GM12864 (cell line): ENCODE data around the gene ZNF670.
"Not testable (repeated sequence)": the region's sequence is repeated elsewhere in the genome, so short reads cannot be mapped to it uniquely, and the experiment has no call there.

Experiments used
- DNase-seq: peaks from one replicate; pipeline ENCODE4 v3.0.0-alpha.2; 2011; ENCODE audit warnings: low read depth
- H3K4me3 ChIP-seq: 2 replicates; pipeline ENCODE4 v1.5.1; 2011; ENCODE audit warnings: mild to moderate bottlenecking, low read depth, low read length, control low read depth
- TF ChIP-seq, protein P1 (sequence below): IDR thresholded peaks from 2 replicates; pipeline ENCODE4 v1.5.1; 2011; ENCODE audit warnings: low read depth, mild to moderate bottlenecking, moderate library complexity, low read length, control low read depth, inconsistent platforms; ENCODE audit errors: missing control alignments

ZNF670 gene

DNA sequence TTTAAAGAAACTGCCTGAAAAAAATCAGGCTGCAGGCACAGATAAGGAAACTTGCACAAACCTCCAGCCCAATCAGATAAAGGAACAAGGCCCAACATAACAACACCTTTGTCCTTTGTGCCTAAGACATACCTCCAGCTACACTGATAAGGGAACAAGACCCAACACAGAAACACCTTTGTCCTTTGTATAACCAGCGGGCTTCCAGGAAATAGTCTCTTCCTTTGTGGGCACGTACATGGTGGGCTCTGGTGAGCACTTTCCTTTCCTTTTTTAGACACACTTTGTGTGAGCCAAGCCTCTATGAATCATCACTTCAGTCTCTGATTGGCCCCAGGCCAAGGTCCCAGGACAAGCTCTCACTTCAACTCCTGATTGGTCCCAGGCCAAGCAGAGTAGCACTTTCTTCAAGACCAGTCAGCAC is 23.6 kb downstream of the ZNF670 start:
- no peak overlapping the region for H3K4me3 ChIP-seq
- no peak for DNase-seq
- TF ChIP-seq, protein P1, sequence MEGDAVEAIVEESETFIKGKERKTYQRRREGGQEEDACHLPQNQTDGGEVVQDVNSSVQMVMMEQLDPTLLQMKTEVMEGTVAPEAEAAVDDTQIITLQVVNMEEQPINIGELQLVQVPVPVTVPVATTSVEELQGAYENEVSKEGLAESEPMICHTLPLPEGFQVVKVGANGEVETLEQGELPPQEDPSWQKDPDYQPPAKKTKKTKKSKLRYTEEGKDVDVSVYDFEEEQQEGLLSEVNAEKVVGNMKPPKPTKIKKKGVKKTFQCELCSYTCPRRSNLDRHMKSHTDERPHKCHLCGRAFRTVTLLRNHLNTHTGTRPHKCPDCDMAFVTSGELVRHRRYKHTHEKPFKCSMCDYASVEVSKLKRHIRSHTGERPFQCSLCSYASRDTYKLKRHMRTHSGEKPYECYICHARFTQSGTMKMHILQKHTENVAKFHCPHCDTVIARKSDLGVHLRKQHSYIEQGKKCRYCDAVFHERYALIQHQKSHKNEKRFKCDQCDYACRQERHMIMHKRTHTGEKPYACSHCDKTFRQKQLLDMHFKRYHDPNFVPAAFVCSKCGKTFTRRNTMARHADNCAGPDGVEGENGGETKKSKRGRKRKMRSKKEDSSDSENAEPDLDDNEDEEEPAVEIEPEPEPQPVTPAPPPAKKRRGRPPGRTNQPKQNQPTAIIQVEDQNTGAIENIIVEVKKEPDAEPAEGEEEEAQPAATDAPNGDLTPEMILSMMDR, result no peak

DNA sequence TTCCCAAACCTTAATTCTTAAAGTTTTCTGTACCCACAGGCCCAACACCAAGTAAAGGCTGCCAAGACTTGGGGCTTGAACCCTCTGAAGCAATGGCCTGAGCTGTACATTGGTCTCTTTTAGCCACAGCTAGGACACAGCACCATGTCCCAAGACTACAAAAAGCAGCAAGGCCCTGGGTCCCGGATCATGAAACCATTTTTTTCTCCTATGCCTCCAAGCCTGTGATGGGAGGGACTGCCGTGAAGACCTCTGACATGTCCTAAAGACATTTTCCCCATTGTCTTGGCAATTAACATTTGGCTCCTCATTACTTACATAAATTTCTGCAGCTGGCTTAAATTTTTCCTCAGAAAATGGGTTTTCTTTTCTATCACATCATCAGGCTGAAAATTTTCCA is 30.9 kb downstream of the ZNF670 start:
- TF ChIP-seq, protein P1, result no peak
- H3K4me3 ChIP-seq, result no peak overlapping the region
- DNase-seq, result no peak

GRCh38 chr1:247047260-247047659 is 31.4 kb downstream of the ZNF670 start:
- TF ChIP-seq, protein P1, result no peak
- DNase-seq, result no peak

DNA sequence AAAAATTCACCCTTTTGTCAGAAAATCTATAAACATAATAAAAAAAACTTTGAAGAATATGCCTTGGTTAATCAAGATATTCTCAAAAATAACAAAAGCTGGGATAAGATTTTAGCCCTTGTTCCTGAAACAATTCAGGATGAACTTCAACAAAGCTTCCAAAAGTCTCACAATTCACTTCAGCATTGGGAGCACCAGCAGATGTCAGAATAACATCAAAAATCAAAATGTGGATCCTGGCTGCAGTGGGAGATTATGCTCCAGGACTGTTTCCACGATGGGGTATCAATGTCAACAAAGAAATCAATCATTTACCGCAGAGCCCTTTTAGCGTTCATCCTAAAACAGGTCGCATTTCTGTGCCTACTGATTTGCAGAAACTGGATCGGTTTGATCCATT is 35.2 kb downstream of the ZNF670 start:
- TF ChIP-seq, protein P1, result no peak
- DNase-seq, result no peak
- H3K4me3 ChIP-seq, result no peak overlapping the region

More at GRCh38 chr1:247047260-247047659, 31.4 kb downstream of the ZNF670 start:
- no peak overlapping the region for H3K4me3 ChIP-seq

DNA sequence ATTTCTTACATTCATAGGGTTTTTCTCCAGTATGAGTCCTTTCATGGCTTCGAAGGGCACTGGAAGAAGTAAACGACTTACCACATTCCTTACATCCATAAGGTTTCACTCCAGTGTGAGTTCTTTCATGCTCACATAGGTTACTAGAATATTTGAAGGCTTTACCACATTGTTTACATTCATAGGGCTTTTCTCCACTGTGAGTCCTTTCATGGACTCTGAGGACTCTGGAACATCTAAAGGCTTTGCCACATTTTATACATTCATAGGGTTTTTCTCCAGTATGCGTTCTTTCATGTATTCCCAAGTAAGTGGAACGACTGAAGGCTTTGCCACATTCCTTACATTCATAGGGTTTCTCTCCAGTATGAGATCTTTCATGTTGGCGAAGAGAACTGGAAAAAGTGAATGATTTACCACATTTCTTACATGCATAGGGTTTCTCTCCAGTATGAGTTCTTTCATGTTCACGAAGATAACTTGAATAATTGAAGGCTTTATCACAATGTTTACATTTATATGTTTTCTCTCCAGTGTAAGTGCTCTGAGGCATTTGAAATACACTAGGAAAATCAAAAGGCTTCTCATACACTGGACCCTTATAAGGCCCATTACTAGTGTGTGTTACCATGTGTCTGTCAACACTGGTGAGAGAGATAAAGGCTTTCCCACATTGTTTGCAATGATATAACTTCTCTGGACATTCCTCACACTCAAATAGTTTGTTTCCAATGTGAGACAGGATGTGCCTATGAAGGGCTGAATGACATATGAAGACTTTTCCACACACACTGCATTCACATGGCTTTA is 40.9 kb downstream of the ZNF670 start:
- no peak for DNase-seq
- TF ChIP-seq, protein P1, result no peak
- no peak overlapping the region for H3K4me3 ChIP-seq

DNA sequence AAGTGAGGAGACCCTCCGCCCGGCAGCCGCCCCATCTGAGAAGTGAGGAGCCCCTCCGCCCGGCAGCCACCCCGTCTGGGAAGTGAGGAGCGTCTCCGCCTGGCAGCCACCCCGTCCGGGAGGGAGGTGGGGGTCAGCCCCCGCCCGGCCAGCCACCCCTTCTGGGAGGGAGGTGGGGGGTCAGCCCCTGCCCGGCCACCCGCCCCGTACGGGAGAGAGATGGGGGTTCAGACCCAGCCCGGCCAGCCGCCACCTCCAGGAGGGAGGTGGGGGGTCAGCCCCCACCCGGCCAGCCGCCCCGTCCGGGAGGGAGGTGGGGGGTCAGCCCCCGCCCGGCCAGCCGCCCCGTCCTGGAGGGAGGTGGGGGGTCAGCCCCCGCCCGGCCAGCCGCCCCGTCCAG is 46.3 kb downstream of the ZNF670 start:
- not testable (repeated sequence) for H3K4me3 ChIP-seq, DNase-seq
